ENCODE results near the gene THSD7B. TPM values are rescaled to one million over a fixed set of nuclear protein-coding genes. Genes with fewer than 3 reads are reported as not detected.

The THSD7B gene
- polyA plus RNA-seq, 1 donor from 2014 or later, result 0.46 TPM

DNA sequence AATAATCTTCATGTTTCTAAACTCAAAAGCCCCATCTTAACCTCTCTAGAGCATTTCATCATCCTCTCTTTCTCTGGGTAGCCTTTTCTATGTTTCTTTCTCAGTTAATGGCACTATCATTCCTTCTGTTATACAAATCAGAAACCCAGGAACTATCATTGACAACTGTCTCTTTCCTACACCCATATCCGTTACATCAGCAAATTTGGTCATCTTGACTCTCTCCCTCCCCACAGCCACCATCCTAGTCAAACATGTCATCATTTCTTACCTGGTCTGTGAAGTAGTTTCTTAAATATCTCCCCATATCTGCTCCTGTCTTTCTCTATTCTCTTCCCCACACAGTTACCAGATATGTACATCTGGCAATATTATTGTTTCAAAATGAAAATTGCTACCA, 62.8 kb downstream of the THSD7B start:
- no peaks in the 10 kb centered on the region for H3K36me3 ChIP-seq (ENCODE audit: insufficient read depth, low read length)
- no peaks in the 10 kb centered on the region for H3K9me2 ChIP-seq (ENCODE audit: insufficient read depth, low read length)
- H4K20me1 ChIP-seq (ENCODE audit: insufficient read depth), result no peaks in the 10 kb centered on the region
- H3K27me3 ChIP-seq (ENCODE audit: insufficient read depth, low read depth, low read length), result no peaks in the 10 kb centered on the region
- TF ChIP-seq EZH2 (IDR thresholded peaks at IDR 0.05; ENCODE audit: borderline replicate concordance, insufficient read depth, low read length, poor library complexity, severe bottlenecking), result no peak
- no peak for TF ChIP-seq MXI1 (conservative IDR thresholded peaks at IDR 0.05; ENCODE audit: poor library complexity, severe bottlenecking)
- TF ChIP-seq POLR2AphosphoS5 (IDR thresholded peaks at IDR 0.05), result no peak
- no peak for TF ChIP-seq CTCF (IDR thresholded peaks at IDR 0.05; ENCODE audit: poor library complexity, severe bottlenecking)
- TF ChIP-seq REST (IDR thresholded peaks at IDR 0.05; ENCODE audit: borderline replicate concordance), result no peak
- TF ChIP-seq TAF1 (IDR thresholded peaks at IDR 0.05; ENCODE audit: low read depth), result no peak
- TF ChIP-seq EP300 (conservative IDR thresholded peaks at IDR 0.05; ENCODE audit: poor library complexity, severe bottlenecking), result no peak
- TF ChIP-seq SMC3 (conservative IDR thresholded peaks at IDR 0.05; ENCODE audit: poor library complexity), result no peak
- no peak for TF ChIP-seq RAD21 (conservative IDR thresholded peaks at IDR 0.05)
- H3K9me3 ChIP-seq (ENCODE audit: low read length), result no peaks in the 10 kb centered on the region
- no peaks in the 10 kb centered on the region for H3F3A ChIP-seq (ENCODE audit: insufficient read depth, low read length, poor library complexity, severe bottlenecking)
- no peaks in the 10 kb centered on the region for H3K79me2 ChIP-seq (replicated peaks; ENCODE audit: insufficient read depth, low read length)
- H3K4me3 ChIP-seq (ENCODE audit: low read length), result no peak overlapping the region
- no peak overlapping the region for H3K9ac ChIP-seq (ENCODE audit: low read length)
- H3K27ac ChIP-seq (ENCODE audit: low read length), result no peak overlapping the region
- no peak overlapping the region for H3K4me2 ChIP-seq (ENCODE audit: low read length)
- no peak overlapping the region for H2AFZ ChIP-seq (ENCODE audit: low read depth, low read length)

DNA sequence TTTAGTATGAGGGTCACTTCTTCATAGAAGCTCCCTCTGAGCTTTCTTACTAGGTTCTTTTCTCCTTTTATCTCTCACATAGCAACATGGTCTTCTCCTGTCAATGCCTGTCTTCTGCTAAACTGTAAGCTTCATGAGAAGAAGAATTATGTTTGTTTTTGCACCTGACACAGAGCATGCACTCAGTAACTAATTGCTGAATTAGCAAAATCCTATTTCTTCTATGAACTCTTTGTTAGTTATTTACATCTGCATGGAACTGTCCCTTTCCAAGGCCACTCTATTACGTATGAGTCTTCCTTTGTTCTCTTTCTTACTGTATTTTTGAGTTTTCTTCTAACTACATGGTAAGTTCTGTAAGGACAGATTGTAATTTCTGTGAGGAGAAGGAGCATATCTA, 63.4 kb downstream of the THSD7B start:
- Histone ChIP-seq H4K20me1 (ENCODE audit: insufficient read depth) (no peaks in the 10 kb centered on the region), H3K36me3 (ENCODE audit: insufficient read depth, low read length) (no peaks in the 10 kb centered on the region), H3K9me3 (ENCODE audit: low read length) (no peaks in the 10 kb centered on the region), H3K4me3 (ENCODE audit: low read length) (no peak overlapping the region), H3K4me2 (ENCODE audit: low read length) (no peak overlapping the region), H3K27me3 (ENCODE audit: insufficient read depth, low read depth, low read length) (no peaks in the 10 kb centered on the region), H3K27ac (ENCODE audit: low read length) (no peak overlapping the region), H3K79me2 (replicated peaks; ENCODE audit: insufficient read depth, low read length) (no peaks in the 10 kb centered on the region), H3K9ac (ENCODE audit: low read length) (no peak overlapping the region), H2AFZ (ENCODE audit: low read depth, low read length) (no peak overlapping the region), H3K9me2 (ENCODE audit: insufficient read depth, low read length) (no peaks in the 10 kb centered on the region), H3F3A (ENCODE audit: insufficient read depth, low read length, poor library complexity, severe bottlenecking) (no peaks in the 10 kb centered on the region)
- TF ChIP-seq EZH2 (IDR thresholded peaks at IDR 0.05; ENCODE audit: borderline replicate concordance, insufficient read depth, low read length, poor library complexity, severe bottlenecking), result no peak
- no peak for TF ChIP-seq MXI1 (conservative IDR thresholded peaks at IDR 0.05; ENCODE audit: poor library complexity, severe bottlenecking)
- TF ChIP-seq CTCF (IDR thresholded peaks at IDR 0.05; ENCODE audit: poor library complexity, severe bottlenecking), result no peak
- TF ChIP-seq REST (IDR thresholded peaks at IDR 0.05; ENCODE audit: borderline replicate concordance), result no peak
- TF ChIP-seq EP300 (conservative IDR thresholded peaks at IDR 0.05; ENCODE audit: poor library complexity, severe bottlenecking), result no peak
- TF ChIP-seq TAF1 (IDR thresholded peaks at IDR 0.05; ENCODE audit: low read depth), result no peak
- no peak for TF ChIP-seq SMC3 (conservative IDR thresholded peaks at IDR 0.05; ENCODE audit: poor library complexity)
- TF ChIP-seq POLR2AphosphoS5 (IDR thresholded peaks at IDR 0.05), result no peak
- TF ChIP-seq RAD21 (conservative IDR thresholded peaks at IDR 0.05), result no peak
